ENCODE measurements around the gene P2RY11.

GRCh38 chr19:10158071-10158470 lies 46.6 kb downstream of the P2RY11 start:
- TF ChIP-seq CTCF (IDR thresholded peaks at IDR 0.05) (no peak), POLR2A (IDR thresholded peaks at IDR 0.05) (no peak)
